Middle frontal gyrus (tissue), 1 donor: ENCODE data around the gene GGT6.

Experiments
- DNase-seq: peaks from one replicate; pipeline ENCODE4 v3.0.0-alpha.2; 2015; ENCODE audit warnings: low spot score; ENCODE audit errors: extremely low spot score

GGT6 gene

GRCh38 chr17:4551796-4552525, 8.4 kb downstream of the GGT6 start:
- no peak for DNase-seq

GRCh38 chr17:4551141-4551540, 9.2 kb downstream of the GGT6 start:
- no peak for DNase-seq

GRCh38 chr17:4550534-4551039, 9.8 kb downstream of the GGT6 start:
- DNase-seq, result no peak

- no peak for DNase-seq
Measured at GRCh38 chr17:4549781-4550533, 10.4 kb downstream of the GGT6 start.

GRCh38 chr17:4548721-4549531, 11.5 kb downstream of the GGT6 start:
- no peak for DNase-seq

- no peak for DNase-seq
Measured at GRCh38 chr17:4548061-4548461, 12.3 kb downstream of the GGT6 start.

- no peak for DNase-seq
Measured at GRCh38 chr17:4547118-4547906, 13.1 kb downstream of the GGT6 start.

GRCh38 chr17:4545217-4545951, 15.0 kb downstream of the GGT6 start:
- no peak for DNase-seq

GRCh38 chr17:4544951-4545216, 15.5 kb downstream of the GGT6 start:
- no peak for DNase-seq

GRCh38 chr17:4544135-4544950, 16.0 kb downstream of the GGT6 start:
- no peak for DNase-seq

- no peak for DNase-seq
Measured at GRCh38 chr17:4543557-4544026, 16.8 kb downstream of the GGT6 start.

- DNase-seq, result no peak
Measured at GRCh38 chr17:4542726-4543191, 17.6 kb downstream of the GGT6 start.

- DNase-seq, result no peak
Measured at GRCh38 chr17:4542003-4542725, 18.2 kb downstream of the GGT6 start.

- no peak for DNase-seq
Measured at GRCh38 chr17:4541328-4542002, 18.9 kb downstream of the GGT6 start.

GRCh38 chr17:4540687-4541327, 19.6 kb downstream of the GGT6 start:
- DNase-seq, result no peak

- DNase-seq, result no peak
Measured at GRCh38 chr17:4540224-4540651, 20.1 kb downstream of the GGT6 start.

GRCh38 chr17:4539576-4540223, 20.7 kb downstream of the GGT6 start:
- DNase-seq, result no peak
